ENCODE data around the gene CCNL1.
A peak's percentile ranks its signal among the peaks of the same experiment; 100 is the strongest.

CCNL1 gene

GRCh38 chr3:157154563-157155330 is 5.2 kb downstream of the CCNL1 start:
- peak overlapping the region; percentile 100 for H3K4me3 ChIP-seq (ENCODE audit: low read length)
- no peaks in the 10 kb centered on the region for H3K27me3 ChIP-seq (ENCODE audit: insufficient read depth, low read length)
- H3K4me1 ChIP-seq (ENCODE audit: insufficient read depth, low read length) = peaks cover 20% of the 10 kb centered on the region
- H3K9ac ChIP-seq (ENCODE audit: low read depth, low read length) = no peak overlapping the region
- no peaks in the 10 kb centered on the region for H3K9me3 ChIP-seq (ENCODE audit: insufficient read depth, low read depth, low read length)
- no peak overlapping the region for H3K27ac ChIP-seq (ENCODE audit: low read length)
- peaks cover 94% of the 10 kb centered on the region for H3K36me3 ChIP-seq (ENCODE audit: insufficient read depth, low read depth, low read length)

GRCh38 chr3:157152930-157153329 is 7.0 kb downstream of the CCNL1 start:
- H3K27ac ChIP-seq (ENCODE audit: low read length) = no peak overlapping the region
- no peak overlapping the region for H3K9ac ChIP-seq (ENCODE audit: low read depth, low read length)
- H3K4me1 ChIP-seq (ENCODE audit: insufficient read depth, low read length) = peaks cover 12% of the 10 kb centered on the region; the same call in 1 of the 2 replicates
- H3K27me3 ChIP-seq (ENCODE audit: insufficient read depth, low read length) = no peaks in the 10 kb centered on the region
- no peak overlapping the region for H3K4me3 ChIP-seq (ENCODE audit: low read length)
- H3K36me3 ChIP-seq (ENCODE audit: insufficient read depth, low read depth, low read length) = peaks cover 100% of the 10 kb centered on the region
- H3K9me3 ChIP-seq (ENCODE audit: insufficient read depth, low read depth, low read length) = no peaks in the 10 kb centered on the region

GRCh38 chr3:157152438-157152837 is 7.5 kb downstream of the CCNL1 start:
- Histone ChIP-seq H3K9ac (ENCODE audit: low read depth, low read length) (no peak overlapping the region), H3K4me1 (ENCODE audit: insufficient read depth, low read length) (0 out of 2 replicates have a peak, but pooled peaks cover 9% of the 10 kb centered on the region), H3K27ac (ENCODE audit: low read length) (no peak overlapping the region), H3K4me3 (ENCODE audit: low read length) (no peak overlapping the region), H3K36me3 (ENCODE audit: insufficient read depth, low read depth, low read length) (peaks cover 100% of the 10 kb centered on the region), H3K27me3 (ENCODE audit: insufficient read depth, low read length) (no peaks in the 10 kb centered on the region), H3K9me3 (ENCODE audit: insufficient read depth, low read depth, low read length) (no peaks in the 10 kb centered on the region)

GRCh38 chr3:157151627-157152026 is 8.3 kb downstream of the CCNL1 start:
- H3K9ac ChIP-seq (ENCODE audit: low read depth, low read length) = no peak overlapping the region
- no peaks in the 10 kb centered on the region for H3K27me3 ChIP-seq (ENCODE audit: insufficient read depth, low read length)
- H3K4me3 ChIP-seq (ENCODE audit: low read length) = no peak overlapping the region
- no peak overlapping the region for H3K27ac ChIP-seq (ENCODE audit: low read length)
- peaks cover 100% of the 10 kb centered on the region for H3K36me3 ChIP-seq (ENCODE audit: insufficient read depth, low read depth, low read length)
- no peaks in the 10 kb centered on the region for H3K9me3 ChIP-seq (ENCODE audit: insufficient read depth, low read depth, low read length)
- 0 out of 2 replicates have a peak, but pooled peaks cover 5% of the 10 kb centered on the region for H3K4me1 ChIP-seq (ENCODE audit: insufficient read depth, low read length)

- no peak overlapping the region for H3K9ac ChIP-seq (ENCODE audit: low read depth, low read length)
- H3K4me3 ChIP-seq (ENCODE audit: low read length) = no peak overlapping the region
- no peaks in the 10 kb centered on the region for H3K4me1 ChIP-seq (ENCODE audit: insufficient read depth, low read length)
- no peaks in the 10 kb centered on the region for H3K9me3 ChIP-seq (ENCODE audit: insufficient read depth, low read depth, low read length)
- peaks cover 100% of the 10 kb centered on the region for H3K36me3 ChIP-seq (ENCODE audit: insufficient read depth, low read depth, low read length)
- H3K27me3 ChIP-seq (ENCODE audit: insufficient read depth, low read length) = no peaks in the 10 kb centered on the region
- no peak overlapping the region for H3K27ac ChIP-seq (ENCODE audit: low read length)
These were observed 8.8 kb downstream of the CCNL1 start for GRCh38 chr3:157151151-157151550.

- no peak overlapping the region for H3K4me3 ChIP-seq (ENCODE audit: low read length)
- H3K4me1 ChIP-seq (ENCODE audit: insufficient read depth, low read length) = no peaks in the 10 kb centered on the region
- H3K27me3 ChIP-seq (ENCODE audit: insufficient read depth, low read length) = no peaks in the 10 kb centered on the region
- H3K36me3 ChIP-seq (ENCODE audit: insufficient read depth, low read depth, low read length) = peaks cover 99% of the 10 kb centered on the region
- H3K9me3 ChIP-seq (ENCODE audit: insufficient read depth, low read depth, low read length) = no peaks in the 10 kb centered on the region
- no peak overlapping the region for H3K27ac ChIP-seq (ENCODE audit: low read length)
- H3K9ac ChIP-seq (ENCODE audit: low read depth, low read length) = no peak overlapping the region
These were observed 10.7 kb downstream of the CCNL1 start for GRCh38 chr3:157149136-157149696.

- peaks cover 99% of the 10 kb centered on the region for H3K36me3 ChIP-seq (ENCODE audit: insufficient read depth, low read depth, low read length)
- no peak overlapping the region for H3K4me3 ChIP-seq (ENCODE audit: low read length)
- no peaks in the 10 kb centered on the region for H3K27me3 ChIP-seq (ENCODE audit: insufficient read depth, low read length)
- no peak overlapping the region for H3K9ac ChIP-seq (ENCODE audit: low read depth, low read length)
- H3K4me1 ChIP-seq (ENCODE audit: insufficient read depth, low read length) = no peaks in the 10 kb centered on the region
- no peak overlapping the region for H3K27ac ChIP-seq (ENCODE audit: low read length)
- no peaks in the 10 kb centered on the region for H3K9me3 ChIP-seq (ENCODE audit: insufficient read depth, low read depth, low read length)
These were observed 11.6 kb downstream of the CCNL1 start for GRCh38 chr3:157148196-157148889.

- no peak overlapping the region for H3K4me3 ChIP-seq (ENCODE audit: low read length)
- H3K36me3 ChIP-seq (ENCODE audit: insufficient read depth, low read depth, low read length) = peaks cover 90% of the 10 kb centered on the region
- no peaks in the 10 kb centered on the region for H3K9me3 ChIP-seq (ENCODE audit: insufficient read depth, low read depth, low read length)
- H3K4me1 ChIP-seq (ENCODE audit: insufficient read depth, low read length) = no peaks in the 10 kb centered on the region
- no peaks in the 10 kb centered on the region for H3K27me3 ChIP-seq (ENCODE audit: insufficient read depth, low read length)
- H3K27ac ChIP-seq (ENCODE audit: low read length) = no peak overlapping the region
- no peak overlapping the region for H3K9ac ChIP-seq (ENCODE audit: low read depth, low read length)
These were observed 12.7 kb downstream of the CCNL1 start for GRCh38 chr3:157147099-157147803.

- no peaks in the 10 kb centered on the region for H3K9me3 ChIP-seq (ENCODE audit: insufficient read depth, low read depth, low read length)
- H3K9ac ChIP-seq (ENCODE audit: low read depth, low read length) = no peak overlapping the region
- H3K4me3 ChIP-seq (ENCODE audit: low read length) = no peak overlapping the region
- no peak overlapping the region for H3K27ac ChIP-seq (ENCODE audit: low read length)
- H3K4me1 ChIP-seq (ENCODE audit: insufficient read depth, low read length) = no peaks in the 10 kb centered on the region
- peaks cover 75% of the 10 kb centered on the region for H3K36me3 ChIP-seq (ENCODE audit: insufficient read depth, low read depth, low read length)
- H3K27me3 ChIP-seq (ENCODE audit: insufficient read depth, low read length) = no peaks in the 10 kb centered on the region
These were observed 14.2 kb downstream of the CCNL1 start for GRCh38 chr3:157145606-157146322.

- H3K9me3 ChIP-seq (ENCODE audit: insufficient read depth, low read depth, low read length) = no peaks in the 10 kb centered on the region
- H3K9ac ChIP-seq (ENCODE audit: low read depth, low read length) = no peak overlapping the region
- no peak overlapping the region for H3K4me3 ChIP-seq (ENCODE audit: low read length)
- H3K4me1 ChIP-seq (ENCODE audit: insufficient read depth, low read length) = 0 out of 2 replicates have a peak, but pooled peaks cover under 1% of the 10 kb centered on the region
- peaks cover 41% of the 10 kb centered on the region for H3K36me3 ChIP-seq (ENCODE audit: insufficient read depth, low read depth, low read length)
- H3K27ac ChIP-seq (ENCODE audit: low read length) = no peak overlapping the region
- no peaks in the 10 kb centered on the region for H3K27me3 ChIP-seq (ENCODE audit: insufficient read depth, low read length)
These were observed 17.6 kb downstream of the CCNL1 start for GRCh38 chr3:157142315-157142714.

- Histone ChIP-seq H3K27me3 (ENCODE audit: insufficient read depth, low read length) (no peaks in the 10 kb centered on the region), H3K27ac (ENCODE audit: low read length) (no peak overlapping the region), H3K4me3 (ENCODE audit: low read length) (no peak overlapping the region), H3K36me3 (ENCODE audit: insufficient read depth, low read depth, low read length) (peaks cover 19% of the 10 kb centered on the region), H3K4me1 (ENCODE audit: insufficient read depth, low read length) (peaks cover 2% of the 10 kb centered on the region), H3K9me3 (ENCODE audit: insufficient read depth, low read depth, low read length) (no peaks in the 10 kb centered on the region), H3K9ac (ENCODE audit: low read depth, low read length) (no peak overlapping the region)
These were observed 19.9 kb downstream of the CCNL1 start for GRCh38 chr3:157139938-157140534.

Data from iPS-20b (cell line).